DMS53 treated with DMSO at 0.1 percent for 48 hours (cell line): ENCODE measurements around the gene UBXN11.

ENCODE experiments used
- DNase-seq: peaks from one replicate; lab custom pipeline; 2025; ENCODE audit not compliant: unreplicated experiment; lab: John Stamatoyannopoulos, UW

The UBXN11 gene, protein sequence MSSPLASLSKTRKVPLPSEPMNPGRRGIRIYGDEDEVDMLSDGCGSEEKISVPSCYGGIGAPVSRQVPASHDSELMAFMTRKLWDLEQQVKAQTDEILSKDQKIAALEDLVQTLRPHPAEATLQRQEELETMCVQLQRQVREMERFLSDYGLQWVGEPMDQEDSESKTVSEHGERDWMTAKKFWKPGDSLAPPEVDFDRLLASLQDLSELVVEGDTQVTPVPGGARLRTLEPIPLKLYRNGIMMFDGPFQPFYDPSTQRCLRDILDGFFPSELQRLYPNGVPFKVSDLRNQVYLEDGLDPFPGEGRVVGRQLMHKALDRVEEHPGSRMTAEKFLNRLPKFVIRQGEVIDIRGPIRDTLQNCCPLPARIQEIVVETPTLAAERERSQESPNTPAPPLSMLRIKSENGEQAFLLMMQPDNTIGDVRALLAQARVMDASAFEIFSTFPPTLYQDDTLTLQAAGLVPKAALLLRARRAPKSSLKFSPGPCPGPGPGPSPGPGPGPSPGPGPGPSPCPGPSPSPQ

DNA sequence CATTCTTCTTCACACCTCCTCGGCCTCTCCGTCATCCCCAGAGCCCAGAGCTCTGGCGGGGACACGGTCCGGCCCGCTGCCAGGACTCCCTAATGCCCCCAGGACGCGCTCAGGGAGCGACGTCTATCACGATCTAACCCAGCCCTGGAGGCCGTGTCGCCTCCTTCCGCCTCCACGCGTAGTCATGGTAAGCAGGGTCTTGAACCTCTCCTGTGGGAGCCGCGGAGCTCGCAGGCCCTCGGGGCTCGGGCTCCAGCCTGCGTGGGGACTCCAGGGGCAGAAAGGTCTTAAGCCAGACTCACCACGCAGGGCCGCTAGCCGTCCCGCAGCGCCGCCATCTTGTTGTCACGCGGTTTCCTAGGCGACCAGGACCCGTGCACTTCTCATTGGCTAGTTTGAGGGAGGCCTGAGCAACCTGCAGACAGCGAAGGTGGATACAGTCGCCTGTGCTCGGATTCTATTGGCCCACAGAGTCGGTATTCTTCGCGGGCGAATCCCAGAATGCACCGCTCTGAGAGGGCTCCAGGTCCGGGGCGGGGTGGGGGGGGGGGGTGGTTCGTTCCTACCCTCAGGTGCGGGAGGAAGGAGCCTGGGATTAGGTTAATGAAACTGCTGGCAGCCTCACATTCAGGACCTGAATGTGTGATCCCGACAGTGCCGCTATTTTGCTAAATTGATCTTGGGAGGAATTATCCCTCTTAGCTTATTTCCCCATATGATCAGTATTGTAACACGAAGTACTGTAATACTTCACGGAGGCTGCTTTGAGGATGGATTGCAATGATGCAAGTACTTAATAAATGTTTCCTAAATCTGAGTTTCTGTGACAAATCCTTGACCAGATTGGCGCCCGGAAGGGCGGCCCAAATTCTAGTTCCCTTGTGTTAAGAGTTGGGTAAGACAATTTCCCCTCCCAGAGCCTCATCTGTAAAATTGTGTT, at the start of gene UBXN11:
TSS of gene UBXN11 (minus strand) at position 347 of the 940 bp plus-strand sequence. CDS start 3,753 bp downstream, outside the sequence.
- DNase-seq: peak; percentile 98

DNA sequence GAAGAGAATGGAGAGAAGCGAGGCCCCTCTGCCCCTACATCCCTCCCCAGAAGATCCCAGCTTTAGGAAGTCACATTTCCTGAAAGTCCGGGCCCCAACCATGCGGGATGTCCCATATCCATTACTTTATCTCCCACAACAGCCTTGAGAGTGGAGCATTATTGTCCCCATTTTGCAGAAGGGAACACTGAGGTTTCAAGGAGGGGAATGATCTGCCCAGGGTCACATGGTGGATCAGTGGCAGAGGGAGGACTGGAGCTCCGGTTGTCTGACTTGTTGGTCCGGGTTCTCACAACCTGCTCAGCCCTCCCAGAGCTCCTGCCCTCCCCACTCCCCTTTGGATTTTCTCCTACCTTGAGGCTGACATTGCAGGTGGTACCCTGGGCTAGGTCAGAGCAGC, 49.7 kb upstream of the UBXN11 start:
- DNase-seq: no peak

DNA sequence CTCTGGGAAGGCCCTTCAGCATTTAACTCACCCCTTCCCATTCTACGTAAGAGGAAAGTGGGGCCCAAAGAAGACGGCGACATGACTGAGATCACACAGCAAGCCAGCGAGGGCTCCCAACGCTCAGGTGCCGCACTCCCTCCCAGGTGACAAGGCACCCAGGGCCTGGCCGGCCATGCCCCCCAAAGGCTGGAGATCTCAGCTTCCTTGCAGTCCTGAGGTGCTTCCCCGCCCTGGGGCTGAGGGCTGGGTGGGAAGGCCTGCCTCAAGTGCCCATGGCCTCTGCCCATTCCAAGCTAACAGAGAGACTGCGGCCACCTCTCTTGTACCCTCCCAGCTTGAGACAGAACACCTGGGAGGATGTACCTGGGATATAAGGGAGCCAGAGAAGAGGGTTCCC, 48.5 kb upstream of the UBXN11 start:
- no peak for DNase-seq

DNA sequence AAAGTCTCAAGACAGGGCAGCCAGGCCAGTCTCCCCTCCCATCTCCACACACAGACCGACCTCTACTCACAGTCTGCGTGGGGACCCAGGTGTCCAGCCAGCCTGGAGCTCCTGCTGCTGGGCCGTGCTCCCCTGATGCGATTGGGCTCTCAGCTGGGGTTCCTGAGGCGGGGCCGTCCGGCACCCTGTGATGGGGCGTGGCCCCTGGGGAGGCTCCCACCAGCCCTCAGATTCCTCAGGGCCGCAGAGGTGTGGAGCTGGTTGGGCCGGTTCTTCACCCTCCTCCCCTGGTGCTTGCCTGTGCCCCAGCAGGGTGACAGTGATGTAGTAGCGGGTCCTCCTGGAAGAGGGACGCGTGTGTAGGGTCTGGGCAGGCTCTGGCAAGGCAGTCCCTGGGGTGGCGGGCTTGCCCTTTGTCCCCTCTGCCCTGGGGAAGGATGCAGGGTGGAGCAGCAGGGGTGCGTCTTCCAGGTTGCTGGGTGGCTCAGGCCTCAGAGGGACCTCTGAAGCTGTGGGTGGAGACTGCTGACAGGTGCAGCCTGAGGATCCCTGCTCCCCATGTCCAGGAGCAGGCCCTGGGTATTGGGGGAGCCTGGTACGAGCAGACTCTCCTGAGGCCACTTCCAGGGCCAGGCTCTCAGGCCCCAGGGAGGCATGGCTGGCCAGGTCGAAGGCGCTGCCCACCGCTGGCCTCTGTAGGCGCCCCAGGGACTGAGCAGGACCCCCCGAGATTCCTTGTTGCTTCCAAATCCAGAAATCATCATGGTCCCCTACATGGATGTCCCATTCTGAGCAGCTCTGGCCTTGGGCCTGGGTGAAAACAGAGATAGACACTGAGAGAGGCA, 47.8 kb upstream of the UBXN11 start, which contains the start of gene CRYBG2:
TSS of gene CRYBG2 (minus strand) at position 155 of the 845 bp plus-strand sequence. CDS start 7,473 bp downstream, outside the sequence.
- DNase-seq: peak; percentile 8

DNA sequence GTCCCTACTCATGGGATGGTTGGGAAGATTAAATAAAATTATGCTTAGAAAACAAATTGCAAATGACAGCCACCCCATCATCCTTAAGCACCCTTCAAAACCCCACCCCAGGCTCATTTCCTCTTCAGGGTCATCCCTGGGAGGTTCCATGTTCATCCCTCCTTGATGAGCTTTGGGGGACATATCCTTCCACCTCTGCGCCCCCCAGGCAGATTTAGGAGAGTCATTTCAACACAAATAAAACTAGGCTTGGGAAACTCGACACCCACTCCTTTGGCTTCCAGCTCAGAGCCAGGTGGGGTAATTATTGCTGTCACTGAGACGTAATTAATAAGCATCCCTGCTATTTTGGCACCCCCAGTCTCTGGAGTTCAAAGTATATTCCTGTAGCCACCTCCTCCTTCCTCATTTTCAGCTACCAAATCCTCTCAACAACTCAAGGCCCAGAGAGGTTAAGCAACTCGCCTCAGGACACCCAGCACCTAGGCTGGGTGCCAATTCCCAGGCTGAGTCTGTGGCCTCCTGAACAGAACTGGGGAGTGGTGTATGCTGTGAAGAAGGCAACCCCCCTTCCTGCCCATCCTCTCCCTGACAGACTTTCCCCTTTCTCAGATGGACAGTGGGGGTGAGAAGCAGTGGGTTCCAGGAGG, 46.9 kb upstream of the UBXN11 start:
- DNase-seq: no peak

DNA sequence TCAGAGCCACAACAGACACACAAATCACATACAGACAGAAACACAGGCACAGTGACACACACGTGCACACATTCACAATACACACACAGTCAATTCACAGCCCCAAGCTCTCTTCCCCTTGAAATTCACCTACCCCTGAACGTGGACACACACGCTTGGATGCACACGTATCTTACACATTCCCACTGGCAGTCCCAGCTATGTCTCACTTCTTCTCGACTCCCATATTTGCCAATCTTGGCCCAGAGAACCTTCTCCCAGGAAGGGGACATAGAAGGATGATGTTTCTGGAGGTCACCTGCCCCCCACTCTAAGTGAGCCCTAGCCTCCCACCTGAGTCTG, 45.9 kb upstream of the UBXN11 start:
- DNase-seq: no peak

DNA sequence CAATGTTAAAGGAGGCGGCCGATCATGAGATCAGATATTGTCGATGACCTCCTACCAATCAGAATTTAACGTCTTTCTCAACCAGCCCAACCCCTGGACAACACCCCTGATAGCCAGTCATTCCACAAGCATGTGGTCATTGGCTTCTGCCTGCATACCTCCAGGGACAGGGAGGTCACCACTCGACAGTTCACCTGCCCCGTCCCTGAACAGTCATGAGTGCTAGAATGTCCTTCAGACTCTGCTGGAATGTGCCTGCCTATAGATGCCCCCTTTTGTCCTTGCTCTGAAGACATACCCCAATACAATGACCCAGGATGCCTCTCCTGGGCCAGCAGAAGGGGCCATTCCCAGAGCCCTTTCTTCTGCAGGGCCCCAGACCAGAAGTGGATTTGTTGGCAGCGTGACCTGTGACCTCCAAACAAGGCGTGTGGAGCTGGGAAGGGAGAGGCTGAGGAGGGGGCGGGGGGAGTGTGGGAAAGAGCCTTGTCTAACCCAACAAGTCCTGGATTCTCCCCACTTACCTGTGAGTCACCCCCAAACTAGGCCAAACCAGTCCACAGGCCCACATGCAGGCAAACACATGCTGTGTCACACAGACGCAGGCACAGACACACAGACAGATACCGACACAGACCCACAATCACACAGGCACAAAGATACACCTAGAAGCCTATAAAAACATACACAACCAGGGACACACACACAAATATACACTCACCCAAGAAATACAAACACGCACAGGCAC, 45.3 kb upstream of the UBXN11 start:
- DNase-seq: no peak

DNA sequence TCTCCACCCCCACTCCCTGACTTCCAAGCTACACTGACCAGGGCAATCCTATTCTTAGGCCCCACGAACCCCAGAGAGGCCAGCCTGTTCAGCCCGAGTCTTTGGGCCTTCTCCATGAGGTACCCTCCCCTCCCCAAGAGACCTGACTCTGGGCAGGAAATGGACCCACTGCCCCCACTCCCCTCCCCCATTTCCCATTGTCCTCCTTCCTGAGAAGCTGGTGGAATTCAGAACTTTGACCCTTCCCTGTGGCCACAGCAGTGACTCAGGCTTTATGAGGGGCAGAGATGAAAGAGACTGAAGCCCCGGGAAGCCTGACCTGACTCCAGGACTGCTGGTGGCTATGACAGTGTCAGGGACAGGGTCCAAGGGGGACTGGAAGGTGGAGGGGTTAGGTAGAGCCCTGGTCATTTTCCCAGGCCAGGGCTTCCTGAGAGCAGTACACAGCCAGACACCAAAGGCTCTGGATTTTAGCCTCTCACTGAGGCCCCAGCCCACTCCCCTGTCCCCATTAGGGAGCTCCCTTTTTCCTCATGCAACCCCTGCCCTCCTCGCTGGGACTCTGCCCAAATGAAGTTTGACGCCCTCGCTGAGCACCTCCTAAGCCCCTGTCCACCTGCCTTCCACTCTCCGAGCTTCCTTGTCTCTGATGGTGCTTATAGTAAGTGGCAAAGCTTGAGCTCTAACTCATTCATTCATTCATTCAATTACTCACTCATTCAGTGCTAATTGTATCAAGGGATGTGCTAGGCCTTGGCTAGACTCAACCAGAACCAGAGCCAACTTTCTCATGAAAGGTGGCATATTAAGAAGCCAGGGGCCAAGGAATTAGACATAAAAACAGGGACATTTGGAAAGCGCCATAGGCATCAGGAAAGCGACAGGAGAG, 44.5 kb upstream of the UBXN11 start:
- no peak for DNase-seq

DNA sequence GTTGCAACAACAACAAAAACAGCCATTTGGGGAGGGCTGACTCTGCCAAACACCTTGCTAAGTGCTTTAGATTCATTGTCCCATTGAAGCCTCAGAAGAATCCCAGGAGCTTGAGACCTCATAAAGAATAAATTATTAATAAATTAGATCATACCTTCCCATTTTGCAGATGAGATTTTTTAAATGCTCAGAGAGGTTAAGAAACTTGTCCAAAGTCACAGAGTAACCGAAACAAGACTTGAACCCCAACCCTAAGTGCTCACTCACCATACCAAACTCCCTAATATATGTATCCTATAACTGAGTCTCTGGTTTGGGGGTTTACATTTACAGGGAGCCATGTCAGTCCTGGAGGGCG, 43.9 kb upstream of the UBXN11 start:
- no peak for DNase-seq

DNA sequence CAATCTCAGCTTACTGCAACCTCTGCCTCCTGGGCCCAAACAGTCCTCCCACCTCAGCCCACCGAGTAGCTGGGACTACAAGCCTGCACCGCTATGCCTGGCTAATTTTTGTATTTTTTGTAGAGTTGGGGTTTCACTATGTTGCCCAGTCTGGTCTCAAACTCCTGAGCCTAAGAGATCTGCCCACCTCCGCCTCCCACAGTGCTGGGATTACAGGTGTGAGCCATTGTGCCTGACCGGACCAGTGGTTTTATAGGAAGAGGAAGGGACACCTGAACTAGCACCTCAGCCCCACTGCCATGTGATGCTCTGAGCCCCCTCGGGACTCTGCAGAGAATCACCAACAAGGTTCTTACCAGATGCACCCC, 43.4 kb upstream of the UBXN11 start:
- no peak for DNase-seq

DNA sequence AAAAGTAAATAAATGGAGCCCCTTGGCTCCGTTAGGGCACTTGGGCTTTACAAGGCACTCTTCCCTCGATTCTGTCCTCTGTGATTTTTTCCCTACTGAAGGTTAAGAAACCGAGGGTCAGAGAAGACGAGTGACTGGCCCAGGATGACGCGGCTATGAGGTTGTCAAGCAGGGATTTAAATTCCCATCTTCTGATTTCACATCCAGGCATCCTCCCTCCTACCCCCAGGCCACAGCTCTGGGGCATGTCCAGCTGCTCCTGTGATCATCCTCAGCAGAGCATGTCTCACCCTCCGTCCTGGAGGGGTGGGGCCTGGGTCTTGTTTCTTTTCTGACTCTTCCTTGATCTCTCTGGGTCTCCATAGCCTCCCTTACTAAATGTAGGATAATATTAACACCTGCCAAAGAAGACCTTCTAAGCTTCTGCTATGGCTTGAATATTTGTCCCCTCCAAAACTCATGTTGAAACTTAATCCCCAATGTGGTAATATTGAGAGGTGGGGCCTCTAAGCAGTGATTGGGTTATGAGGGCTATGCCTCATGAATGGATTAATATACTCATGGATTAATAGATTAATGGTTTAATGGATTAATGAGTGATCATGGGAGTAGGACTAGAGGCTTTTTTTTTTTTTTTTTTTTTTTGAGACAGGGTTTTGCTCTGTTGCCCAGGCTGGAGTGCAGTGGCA, 42.9 kb upstream of the UBXN11 start:
- no peak for DNase-seq

DNA sequence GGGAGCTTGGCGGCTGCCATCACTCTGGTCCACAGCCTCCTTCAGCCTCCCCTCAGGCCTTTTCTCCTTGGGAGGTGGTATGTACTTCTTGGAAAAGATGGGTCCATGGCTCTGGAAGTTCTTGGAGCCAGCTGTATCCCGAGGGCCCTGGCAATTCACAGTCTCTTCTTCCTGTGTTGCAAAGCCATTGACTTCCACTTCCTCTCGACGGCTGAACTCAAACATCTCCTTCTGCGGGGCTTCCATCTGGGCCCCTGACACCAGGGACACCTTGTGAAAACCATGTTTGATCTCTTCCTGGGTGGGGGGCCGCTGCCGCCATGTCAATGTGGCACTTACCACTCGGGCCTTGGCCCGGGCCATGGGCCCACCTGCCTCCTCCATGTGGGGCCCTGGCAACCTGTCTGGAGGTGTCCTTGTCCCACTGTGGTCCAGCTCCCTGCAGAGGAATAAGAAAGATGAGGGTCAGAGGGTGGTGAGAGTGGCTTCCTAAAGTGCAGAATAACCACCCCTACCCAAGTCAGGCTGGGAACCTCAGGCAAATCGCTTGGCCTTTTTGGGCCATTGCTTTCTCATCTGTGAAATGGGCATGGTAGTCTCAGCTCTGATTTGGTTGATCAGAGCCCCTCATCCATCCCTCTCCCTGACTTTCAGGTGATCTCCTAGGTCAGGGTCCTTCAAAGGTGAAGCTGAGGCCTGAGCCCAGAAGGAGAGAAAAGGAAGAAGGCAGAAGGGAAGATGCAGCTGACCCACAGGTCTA, 40.0 kb upstream of the UBXN11 start:
- DNase-seq: no peak

DNA sequence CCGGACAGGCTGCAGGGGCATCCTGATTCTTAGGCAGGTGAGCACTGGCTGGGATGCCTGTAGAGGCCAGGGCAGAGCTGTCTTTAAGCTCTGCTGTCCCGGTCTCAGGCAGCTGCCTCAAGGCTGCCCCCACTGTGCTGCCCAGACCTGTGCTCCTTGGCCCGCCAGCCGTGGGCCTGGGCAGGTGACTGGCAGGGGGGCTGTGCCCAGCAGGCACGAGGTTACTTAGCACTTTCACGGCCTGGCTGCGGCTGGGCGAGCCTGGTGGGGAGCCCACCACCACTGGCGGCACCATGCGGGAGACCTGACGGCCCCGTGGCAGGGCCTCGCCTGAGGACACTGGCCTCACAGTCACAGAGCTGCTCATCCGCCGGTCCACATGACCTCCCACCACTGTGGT, 39.3 kb upstream of the UBXN11 start:
- no peak for DNase-seq

DNA sequence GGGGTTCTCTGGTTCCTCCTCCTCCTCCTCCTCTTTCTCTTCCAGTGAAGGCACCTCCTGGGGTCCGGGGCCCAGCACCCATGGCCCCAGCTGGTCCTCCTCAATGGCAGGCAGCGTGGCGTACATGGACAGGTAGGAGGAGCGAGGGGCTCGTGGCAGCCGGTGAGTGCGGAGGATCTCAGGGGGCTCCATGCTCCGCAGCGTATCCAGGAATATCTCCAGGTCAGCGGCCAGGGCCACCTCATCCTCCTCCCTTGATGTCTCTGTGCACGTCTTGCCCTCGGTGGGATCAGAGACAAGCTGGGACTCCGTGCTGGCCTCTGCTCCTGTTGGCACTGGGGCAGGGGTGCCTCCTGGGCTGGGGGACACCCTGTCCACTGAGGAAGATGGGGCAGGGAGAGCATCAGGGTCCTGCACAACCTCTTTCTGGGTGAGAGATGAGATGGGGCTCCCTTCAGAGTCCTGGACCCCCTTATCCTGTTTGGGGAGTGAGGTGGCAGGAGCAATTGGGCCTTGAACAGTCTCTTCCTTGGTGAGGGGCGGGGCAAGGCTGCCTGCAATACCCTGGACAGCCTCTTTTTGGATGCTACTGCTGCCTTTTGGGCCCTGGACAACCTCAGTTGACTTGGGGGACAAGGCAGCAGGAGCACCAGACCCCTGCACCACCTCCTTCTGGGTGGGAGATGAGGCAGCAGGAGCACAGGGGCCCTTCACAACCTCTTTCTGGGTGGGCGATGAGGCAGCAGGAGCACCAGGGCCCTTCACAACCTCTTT, 37.9 kb upstream of the UBXN11 start:
- DNase-seq: no peak

DNA sequence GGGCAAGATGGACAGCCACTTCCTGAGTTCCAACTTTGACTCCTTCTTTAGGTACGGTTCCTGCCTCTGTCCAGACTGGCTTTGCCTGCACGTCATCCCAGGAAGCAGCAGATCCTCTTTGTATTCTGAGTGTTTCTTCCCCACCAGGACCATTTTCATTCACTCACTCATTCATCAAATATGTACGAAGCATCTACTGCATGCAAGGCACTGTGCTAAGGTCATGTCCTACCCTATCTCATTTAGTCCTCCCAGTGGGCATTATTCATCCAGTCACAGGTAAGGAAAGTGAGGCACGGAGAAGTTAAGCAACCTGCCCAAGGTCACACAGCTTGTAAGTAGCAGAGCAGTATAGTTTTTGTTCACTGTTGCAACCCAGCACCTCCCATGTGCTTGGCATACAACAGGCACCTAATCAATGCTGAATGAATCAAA, 33.6 kb upstream of the UBXN11 start:
- DNase-seq: no peak

DNA sequence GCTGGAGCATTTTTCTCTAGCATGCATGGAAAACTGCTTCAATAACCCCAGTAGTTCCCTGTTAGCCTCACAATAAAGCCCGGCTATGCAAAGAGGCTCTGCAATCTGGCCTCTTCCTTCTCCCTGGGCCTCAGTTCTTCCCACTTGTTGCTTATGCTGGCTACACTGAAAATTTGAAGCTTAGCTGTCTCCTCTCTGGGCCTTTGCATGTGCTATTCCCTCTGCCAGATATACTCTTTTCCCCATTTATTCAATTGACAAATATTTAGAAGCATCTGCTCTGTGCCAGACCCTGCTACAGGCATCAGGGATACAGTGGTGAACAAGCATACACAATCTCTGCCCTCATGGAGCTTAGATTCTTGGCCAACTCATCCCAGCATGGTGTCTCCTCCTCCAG, 32.2 kb upstream of the UBXN11 start:
- no peak for DNase-seq

DNA sequence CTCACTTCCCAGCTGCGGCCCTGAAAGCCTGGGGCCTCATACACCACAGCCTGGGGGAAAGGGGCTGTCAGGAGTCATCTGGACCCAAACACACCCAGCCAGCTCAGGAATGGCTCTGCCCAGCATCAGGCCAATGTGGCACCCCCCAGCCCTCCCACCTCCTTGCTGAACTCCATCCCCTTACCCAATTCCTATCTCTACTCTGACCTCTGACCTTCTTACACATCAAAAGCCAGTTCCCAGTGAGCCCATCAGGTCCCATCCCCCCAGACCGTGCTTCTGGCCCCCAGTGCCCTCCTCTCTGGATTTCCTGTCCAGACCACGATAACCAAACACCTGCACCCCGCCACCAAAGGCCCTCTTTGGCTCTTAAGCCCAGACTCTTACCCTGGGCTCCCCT, 31.2 kb upstream of the UBXN11 start:
- DNase-seq: no peak
